Activated CD4-positive, alpha-beta T cell treated with anti-CD3 and anti-CD28 coated beads for 1 hour (primary cell): ENCODE data around the gene OR5M11.
"Not testable (repeated sequence)": the region's sequence is repeated elsewhere in the genome, so short reads cannot be mapped to it uniquely, and the experiment has no call there.

Experiments used
- DNase-seq: peaks from one replicate; pipeline ENCODE4 v3.0.0-alpha.2; 2020

OR5M11 gene

GRCh38 chr11:56543157-56543556 lies at the start of gene OR5M11:
TSS of gene OR5M11 (minus strand) at chr11:56543257. CDS start at chr11:56543257, 0 bp downstream.
- DNase-seq, result no peak

- DNase-seq, result not testable (repeated sequence)
Observed at GRCh38 chr11:56592088-56592717, 49.1 kb upstream of the OR5M11 start.

GRCh38 chr11:56577621-56578020 lies 34.6 kb upstream of the OR5M11 start, which contains the start of gene OR5M10:
TSS of gene OR5M10 (minus strand) at chr11:56577721. CDS start at chr11:56577721, 0 bp downstream.
- DNase-seq, result no peak

- DNase-seq, result no peak
Observed at GRCh38 chr11:56558574-56558973, 15.5 kb upstream of the OR5M11 start.

- not testable (repeated sequence) for DNase-seq
Observed at GRCh38 chr11:56554691-56555090, 11.6 kb upstream of the OR5M11 start.

- no peak for DNase-seq
Observed at GRCh38 chr11:56545531-56545930, 2.5 kb upstream of the OR5M11 start.

- DNase-seq, result no peak
Observed at GRCh38 chr11:56543739-56544138, 682 bp upstream of the OR5M11 start.

GRCh38 chr11:56533054-56533740 lies 9.9 kb downstream of the OR5M11 start:
- no peak for DNase-seq

- no peak for DNase-seq
Observed at GRCh38 chr11:56531856-56532255, 11.2 kb downstream of the OR5M11 start.

- no peak for DNase-seq
Observed at GRCh38 chr11:56522008-56522407, 21.0 kb downstream of the OR5M11 start.

- DNase-seq, result no peak
Observed at GRCh38 chr11:56513280-56513679, 29.8 kb downstream of the OR5M11 start.

GRCh38 chr11:56509439-56509838 lies 33.6 kb downstream of the OR5M11 start:
- DNase-seq, result no peak

GRCh38 chr11:56497010-56497409 lies 46.0 kb downstream of the OR5M11 start:
- DNase-seq, result no peak

- no peak for DNase-seq
Observed at GRCh38 chr11:56495117-56495516, 47.9 kb downstream of the OR5M11 start.
